GM12892 (cell line): ENCODE data around the gene ST6GALNAC4.

Experiments
- POLR2A ChIP-seq: IDR thresholded peaks from 2 replicates; pipeline ENCODE4 v1.6.1; 2011; ENCODE audit warnings: low read depth, low read length, control low read depth
- POLR2AphosphoS5 ChIP-seq: IDR thresholded peaks from 2 replicates; pipeline ENCODE4 v1.6.1; 2011; ENCODE audit warnings: low read depth, low read length, control low read depth
- TAF1 ChIP-seq: IDR thresholded peaks from 2 replicates; pipeline ENCODE4 v1.6.1; 2011; ENCODE audit warnings: low read depth, mild to moderate bottlenecking, control low read depth, low read length, borderline replicate concordance

DNA sequence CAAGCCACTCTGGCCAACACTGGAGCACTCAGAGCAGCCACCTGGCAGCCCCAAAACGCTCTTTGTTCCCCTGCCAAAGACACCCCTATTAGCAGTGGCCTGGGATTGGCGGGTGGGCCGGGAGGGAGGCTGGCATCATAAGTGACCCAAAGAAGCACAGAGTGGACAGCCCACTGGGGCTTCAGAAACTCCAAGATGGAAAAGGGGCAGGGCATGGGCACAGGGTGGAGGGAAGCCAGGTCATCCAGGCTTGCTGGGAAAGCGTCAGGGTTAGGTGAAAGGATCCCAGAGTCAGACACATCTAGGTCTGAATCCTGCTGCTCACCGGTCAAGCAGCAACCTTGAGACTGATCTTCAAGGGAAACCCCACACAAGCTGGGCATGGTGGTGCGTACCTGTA, 49.1 kb upstream of the ST6GALNAC4 start:
- TF ChIP-seq POLR2A, result no peak
- TF ChIP-seq POLR2AphosphoS5, result no peak
- TF ChIP-seq TAF1, result no peak
